ENCODE measurements around the gene CNOT3. TPM values are rescaled to one million over a fixed set of nuclear protein-coding genes. Genes with fewer than 3 reads are reported as not detected.
A peak's percentile ranks its signal among the peaks of the same experiment; 100 is the strongest.

The CNOT3 gene
- total RNA-seq, 1 donor = 9.8 TPM

DNA sequence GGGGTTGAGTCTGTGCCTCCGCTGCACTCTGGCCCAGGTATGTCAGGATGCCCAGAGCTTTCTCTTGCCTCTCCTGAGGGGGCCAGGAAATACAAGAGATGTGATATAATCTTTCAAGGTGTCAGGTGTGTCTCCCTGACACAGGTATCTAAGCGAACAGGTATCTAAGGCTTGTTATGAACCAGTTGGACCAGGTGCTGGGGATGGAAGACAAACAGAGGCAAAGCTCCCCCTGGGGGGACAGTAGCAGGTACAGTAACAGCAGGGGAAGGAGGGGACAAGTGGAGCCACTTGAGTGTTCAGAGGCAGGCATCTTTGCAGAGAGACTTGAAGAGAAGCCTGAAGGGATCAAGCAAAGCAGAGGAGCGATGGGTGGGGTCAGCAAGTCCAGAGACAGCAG, 19.4 kb downstream of the CNOT3 start:
- TF ChIP-seq CTCF (IDR thresholded peaks at IDR 0.05; ENCODE audit: insufficient read depth, low read length) = no peak
- no peak for DNase-seq (ENCODE audit: low read depth)
- H3K4me3 ChIP-seq (ENCODE audit: low read depth, low read length) = no peak overlapping the region

DNA sequence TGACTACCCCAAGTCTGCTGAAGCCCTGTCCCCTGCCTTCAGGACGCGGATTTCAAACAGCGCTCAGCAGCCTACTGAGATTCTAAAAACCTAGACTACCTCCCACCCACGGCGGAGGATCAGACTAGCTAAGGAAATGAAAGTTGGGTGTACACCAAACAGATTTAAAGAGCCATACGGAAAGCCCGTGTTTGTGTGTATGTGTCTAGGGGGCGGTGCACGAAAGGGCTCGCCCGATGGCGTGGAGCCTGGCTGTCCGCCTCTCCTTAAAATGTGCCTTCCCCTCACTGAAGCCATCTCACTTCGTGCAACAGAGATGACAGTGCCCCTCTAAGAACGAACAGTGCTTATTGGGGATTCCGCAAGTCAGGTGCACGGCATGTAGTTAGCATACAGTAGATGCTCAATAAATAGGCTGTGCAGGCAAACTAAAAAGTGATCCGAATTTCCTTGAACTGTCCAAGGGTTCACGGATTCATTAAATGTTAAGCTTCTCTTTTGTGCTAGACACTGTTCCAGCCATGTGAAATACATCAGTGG, 21.3 kb downstream of the CNOT3 start:
- H3K4me3 ChIP-seq (ENCODE audit: low read depth, low read length) = peak overlapping the region; percentile 94
- DNase-seq (ENCODE audit: low read depth) = peak; percentile 27
- no peak for TF ChIP-seq CTCF (IDR thresholded peaks at IDR 0.05; ENCODE audit: insufficient read depth, low read length)

DNA sequence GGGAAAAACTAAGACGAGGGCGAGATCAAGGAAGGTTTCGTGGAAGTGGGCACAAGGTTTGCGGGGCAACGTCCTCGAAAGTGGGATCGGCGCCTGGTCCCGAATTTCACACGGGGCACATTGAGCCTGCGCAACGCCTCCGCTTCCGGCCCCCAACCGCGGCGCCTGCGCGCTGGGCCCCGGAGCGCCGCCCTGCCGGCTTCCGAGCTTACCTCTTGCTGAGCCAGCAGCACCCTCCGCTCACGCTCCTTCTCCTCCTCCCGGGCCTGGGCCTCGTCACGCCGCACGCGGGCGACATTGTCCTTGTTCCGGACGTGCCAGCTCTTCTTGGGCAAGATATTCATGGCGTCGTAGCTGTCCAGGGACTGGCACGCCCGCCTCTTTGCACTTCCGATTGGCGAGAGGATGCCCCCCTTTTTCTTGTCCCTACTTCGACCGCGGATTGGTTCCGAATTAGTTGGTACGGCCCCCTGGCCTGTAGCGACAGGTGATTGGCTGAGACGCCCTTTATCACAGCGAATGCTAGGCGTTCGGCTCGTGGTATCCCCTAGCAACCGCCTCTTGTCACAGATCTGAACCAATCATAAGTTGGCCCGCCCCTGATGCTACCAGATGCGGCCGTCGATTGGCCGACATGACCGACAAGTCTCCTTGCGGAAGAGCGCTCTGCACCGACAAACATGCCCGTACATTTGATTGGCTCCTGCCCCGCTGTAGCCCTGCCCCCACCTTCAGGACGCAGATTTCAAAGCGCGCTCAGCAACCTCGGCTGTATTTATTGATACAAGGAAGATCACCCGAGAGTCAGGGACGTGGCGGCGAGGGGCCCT, 22.0 kb downstream of the CNOT3 start, which contains the start of gene LENG1:
LENG1 (minus strand) TSS at position 370 of the 830 bp plus-strand sequence; CDS start at position 344, 26 bp downstream.
- peak; percentile 33 for TF ChIP-seq CTCF (IDR thresholded peaks at IDR 0.05; ENCODE audit: insufficient read depth, low read length)
- peak; percentile 100 for DNase-seq (ENCODE audit: low read depth)

DNA sequence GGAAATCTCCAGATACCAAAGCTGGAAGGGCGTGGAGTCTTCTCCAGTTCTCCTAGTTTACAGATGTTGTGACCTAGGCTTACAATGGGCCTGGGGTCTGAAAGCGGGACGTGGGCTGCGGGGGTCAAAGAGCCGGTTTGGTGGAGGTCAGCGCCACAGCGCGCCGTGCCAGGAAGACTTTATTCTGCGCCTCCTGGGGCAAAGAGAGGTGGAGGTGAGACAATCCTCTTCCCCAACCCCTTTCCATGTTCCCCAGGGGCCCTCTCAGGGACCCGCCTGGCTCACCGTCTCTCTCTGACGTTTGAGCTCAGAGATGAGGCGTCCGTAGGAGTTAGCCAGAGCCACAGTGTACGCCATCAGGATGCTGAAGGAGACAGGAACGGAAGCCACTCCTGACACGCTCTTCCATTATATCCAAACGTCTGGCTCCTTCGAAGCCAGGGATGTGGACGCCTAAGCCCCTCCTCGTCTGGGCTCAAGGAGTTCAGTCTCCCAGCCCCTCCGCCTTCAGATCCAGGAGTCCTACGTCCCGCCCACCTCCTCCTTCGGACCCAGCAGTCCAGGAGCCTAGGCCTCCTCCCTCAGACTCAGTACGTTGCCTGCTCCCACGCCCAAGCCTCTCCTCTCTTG, 22.7 kb downstream of the CNOT3 start:
- H3K4me3 ChIP-seq (ENCODE audit: low read depth, low read length) = peak overlapping the region; percentile 78
- peak; percentile 26 for DNase-seq (ENCODE audit: low read depth)
- TF ChIP-seq CTCF (IDR thresholded peaks at IDR 0.05; ENCODE audit: insufficient read depth, low read length) = no peak

More for the DNA sequence above, 22.0 kb downstream of the CNOT3 start, which contains the start of gene LENG1:
- peak within 1 kb of the TSS; percentile 94 for H3K4me3 ChIP-seq (ENCODE audit: low read depth, low read length)

GRCh38 chr19:54160854-54161253, 23.3 kb downstream of the CNOT3 start:
- no peak for DNase-seq (ENCODE audit: low read depth)
- peak overlapping the region; percentile 78 for H3K4me3 ChIP-seq (ENCODE audit: low read depth, low read length)
- TF ChIP-seq CTCF (IDR thresholded peaks at IDR 0.05; ENCODE audit: insufficient read depth, low read length) = no peak

DNA sequence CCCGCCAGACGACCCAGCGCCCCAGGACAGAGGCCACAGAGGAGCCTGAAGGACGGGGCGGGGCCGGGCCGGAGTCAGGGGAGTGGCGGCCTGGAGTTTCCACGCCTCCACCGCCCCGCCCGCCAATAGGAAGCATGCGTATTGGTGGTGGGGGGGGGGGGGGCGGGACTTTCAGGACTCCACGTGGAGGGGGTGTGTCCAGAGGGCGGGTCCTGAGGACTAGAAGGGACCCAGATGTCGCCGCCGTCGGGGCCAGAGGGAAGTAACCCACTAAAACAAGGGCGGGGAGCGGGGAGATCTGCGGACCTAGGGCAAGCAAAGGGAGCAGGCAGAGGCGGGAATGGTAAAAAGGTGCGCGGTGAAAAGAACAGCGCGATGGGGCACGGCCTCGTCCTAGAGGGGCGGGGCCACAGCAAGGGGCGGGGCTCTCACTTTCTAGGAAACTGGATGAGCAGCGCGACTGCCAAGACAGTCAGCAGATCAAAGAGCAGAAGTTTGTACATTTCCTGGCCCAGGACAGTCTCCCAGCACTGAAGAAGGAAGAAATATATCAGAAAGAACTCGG, 24.8 kb downstream of the CNOT3 start:
- no peak for TF ChIP-seq CTCF (IDR thresholded peaks at IDR 0.05; ENCODE audit: insufficient read depth, low read length)
- H3K4me3 ChIP-seq (ENCODE audit: low read depth, low read length) = peak overlapping the region; percentile 67
- DNase-seq (ENCODE audit: low read depth) = peak; percentile 48

Measured in fibroblast of the aortic adventitia (primary cell).